Skin of body (tissue), 2 donors: ENCODE measurements around the gene SLC29A2. TPM values are rescaled to one million over a fixed set of nuclear protein-coding genes. Genes with fewer than 3 reads are reported as not detected.

Experiments
- DNase-seq: peaks from one replicate; lab custom pipeline; 2025; lab: John Stamatoyannopoulos, UW
- total RNA-seq: library from RNA; depleted of rRNA; stranded (reverse); fragments of >200 nt; gene quantifications from one replicate; pipeline ENCODE4 v1.2.3, GENCODE V29; 2014

Gene SLC29A2
- total RNA-seq, result 0.89 TPM

- DNase-seq, result peak; percentile 10
These were observed at the start of gene SLC29A2 for GRCh38 chr11:66371627-66372415. Gene SLC29A2 (minus strand): TSS chr11:66371760. CDS start chr11:66371591, 169 bp downstream.

DNA sequence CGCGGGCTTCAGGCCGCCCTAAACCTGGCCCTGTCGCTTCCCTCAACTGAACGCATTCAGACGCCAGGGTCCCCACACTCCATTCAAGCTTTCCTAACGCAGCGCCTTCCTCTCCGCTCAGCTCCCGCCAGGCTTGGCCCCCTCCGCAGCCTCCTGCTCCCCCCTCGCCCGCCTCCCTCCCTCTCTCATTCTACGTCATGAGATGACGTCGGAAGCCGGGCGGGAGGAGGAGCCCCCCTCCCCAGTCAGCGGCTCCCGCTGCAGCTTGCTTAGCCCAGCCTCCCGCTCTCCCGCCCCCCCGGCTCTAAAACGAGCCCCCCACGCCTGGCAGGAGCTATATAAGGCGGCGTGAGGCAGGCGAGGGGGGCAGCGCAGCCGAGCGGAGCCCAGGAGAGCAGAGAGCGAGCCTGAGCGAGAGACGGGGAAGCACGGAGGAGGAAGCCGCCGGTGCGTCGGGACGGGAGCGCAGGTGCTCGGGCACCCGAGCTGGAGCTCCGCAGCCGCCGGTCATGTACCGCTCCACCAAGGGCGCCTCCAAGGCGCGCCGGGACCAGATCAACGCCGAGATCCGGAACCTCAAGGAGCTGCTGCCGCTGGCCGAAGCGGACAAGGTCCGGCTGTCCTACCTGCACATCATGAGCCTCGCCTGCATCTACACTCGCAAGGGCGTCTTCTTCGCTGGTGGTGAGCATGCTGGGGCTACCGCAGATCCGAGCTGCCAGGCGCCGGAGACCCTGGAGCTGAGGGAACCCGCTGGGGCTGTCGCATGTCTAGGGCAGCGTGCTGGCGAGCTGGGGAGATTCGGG is 49.3 kb upstream of the SLC29A2 start, which contains the start of gene NPAS4:
NPAS4 (plus strand) TSS at position 365 of the 806 bp plus-strand sequence; CDS start at position 510, 145 bp downstream.
- no peak for DNase-seq

GRCh38 chr11:66419825-66420224 is 48.3 kb upstream of the SLC29A2 start:
- no peak for DNase-seq

DNA sequence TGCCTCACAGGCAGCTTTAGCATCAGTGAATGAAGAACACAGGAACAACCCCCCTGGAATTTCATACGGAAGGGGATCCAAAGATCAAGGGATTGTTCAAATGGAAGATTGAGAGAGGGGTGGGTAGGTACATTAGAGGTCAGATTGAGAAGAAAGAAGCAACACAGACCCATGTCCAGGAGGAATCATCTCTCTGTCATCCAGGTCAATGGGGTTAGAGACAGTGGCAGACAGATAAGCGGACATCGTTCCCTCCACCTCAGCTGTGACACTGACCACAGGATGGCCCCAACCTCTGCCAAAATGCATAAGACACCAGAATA is 47.4 kb upstream of the SLC29A2 start:
- DNase-seq, result no peak

DNA sequence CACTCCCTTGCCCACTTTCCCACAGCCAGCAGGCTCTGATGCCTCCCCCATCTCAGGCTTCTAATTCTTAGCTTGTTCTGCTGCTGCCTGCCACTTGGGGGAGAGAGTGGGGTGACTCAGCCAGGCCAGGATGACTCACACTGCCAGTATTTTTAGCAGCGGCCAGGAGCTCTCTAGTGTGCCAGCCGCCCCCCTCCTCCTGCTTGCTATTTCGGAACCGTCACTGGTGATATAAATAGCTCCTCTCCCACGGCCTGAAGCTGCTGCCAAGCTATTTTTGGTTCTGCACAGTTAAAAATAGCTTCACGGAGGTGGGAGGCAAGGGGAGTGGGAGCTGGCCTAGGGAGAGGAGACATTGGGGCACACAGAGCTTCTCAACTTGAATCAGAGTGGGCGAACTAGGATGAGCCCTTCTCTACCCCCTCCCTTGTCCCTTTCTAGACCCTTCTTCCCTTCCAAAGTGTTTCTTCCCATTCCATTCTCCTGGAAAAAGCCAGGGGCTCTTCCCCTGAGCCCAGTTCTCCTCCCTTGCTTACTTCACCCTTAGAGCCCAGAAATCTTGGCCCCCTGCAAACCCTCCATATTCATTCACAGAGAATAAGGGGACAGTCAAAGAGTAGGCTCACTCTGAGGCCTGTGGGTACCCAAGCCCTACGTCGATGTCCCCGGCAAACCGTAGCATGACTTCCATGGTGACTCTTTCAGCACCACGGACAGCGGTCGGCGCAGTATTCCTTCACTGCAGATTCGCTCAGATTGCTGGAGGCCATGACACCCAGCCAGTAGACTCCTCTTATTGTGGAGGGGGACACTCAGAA is 46.8 kb upstream of the SLC29A2 start:
- peak; percentile 5 for DNase-seq

GRCh38 chr11:66417000-66417399 is 45.4 kb upstream of the SLC29A2 start:
- no peak for DNase-seq

- no peak for DNase-seq
These were observed 43.9 kb upstream of the SLC29A2 start for GRCh38 chr11:66415423-66415822.

GRCh38 chr11:66414120-66414934 is 42.8 kb upstream of the SLC29A2 start:
- DNase-seq, result no peak

GRCh38 chr11:66413167-66413566 is 41.6 kb upstream of the SLC29A2 start:
- no peak for DNase-seq

GRCh38 chr11:66412110-66412509 is 40.5 kb upstream of the SLC29A2 start:
- no peak for DNase-seq

DNA sequence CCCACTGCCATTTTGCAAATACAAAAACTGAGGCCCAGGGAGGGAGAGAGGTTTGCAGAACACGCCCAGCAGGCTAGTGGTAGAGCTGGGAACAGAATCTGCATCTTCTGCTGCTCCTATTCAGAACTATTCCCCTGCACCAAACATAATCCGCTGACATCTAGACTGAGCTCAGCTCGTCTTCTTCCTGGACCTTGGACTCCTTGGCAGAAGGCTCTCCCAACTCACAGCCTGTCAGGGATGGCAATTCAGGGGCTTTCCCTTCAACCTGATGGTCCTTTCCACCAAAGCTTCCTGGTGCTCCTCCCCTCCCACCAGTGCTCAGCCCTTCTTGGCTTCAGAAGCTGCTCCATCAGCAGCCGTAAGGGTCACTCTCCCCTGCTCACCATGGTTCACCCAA is 39.8 kb upstream of the SLC29A2 start:
- DNase-seq, result no peak

GRCh38 chr11:66410191-66410590 is 38.6 kb upstream of the SLC29A2 start:
- DNase-seq, result no peak

- no peak for DNase-seq
These were observed 37.7 kb upstream of the SLC29A2 start for GRCh38 chr11:66409226-66409625.

DNA sequence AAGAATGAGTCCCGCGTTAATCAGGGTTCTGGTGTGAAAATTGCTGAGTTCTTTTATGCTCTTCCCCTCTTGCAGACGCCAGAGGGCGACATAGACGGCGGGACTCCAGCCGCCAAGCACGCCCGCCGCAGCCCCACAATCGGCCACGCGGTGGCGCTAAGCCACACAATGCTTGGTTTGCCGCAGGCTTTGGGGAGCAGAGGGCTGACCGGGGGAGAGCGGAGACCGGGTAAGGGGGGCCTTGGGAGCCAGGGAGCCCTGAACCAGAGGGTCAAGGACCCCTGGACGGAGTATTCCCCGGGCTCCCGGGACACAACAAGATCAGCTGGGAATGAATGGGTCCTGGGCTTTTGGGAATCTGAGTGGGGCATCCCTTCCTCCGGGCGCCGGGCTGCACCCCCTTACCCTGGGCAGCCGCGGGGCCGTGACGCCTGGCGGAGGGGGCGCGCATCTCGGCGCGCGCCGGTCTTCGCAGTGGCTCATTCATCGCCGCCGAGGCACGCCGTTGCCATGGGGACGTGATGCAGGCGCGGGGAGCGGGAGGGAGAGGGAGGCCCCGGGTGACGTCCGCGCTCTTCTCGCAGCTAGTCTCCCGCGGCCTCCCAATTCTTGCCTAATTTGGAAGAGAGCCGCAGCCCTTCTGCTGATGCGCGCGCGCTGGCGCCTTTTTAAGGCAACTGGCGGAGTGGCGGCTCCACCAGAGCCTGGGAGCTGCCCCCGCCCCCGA is 37.1 kb upstream of the SLC29A2 start:
- peak; percentile 82 for DNase-seq

DNA sequence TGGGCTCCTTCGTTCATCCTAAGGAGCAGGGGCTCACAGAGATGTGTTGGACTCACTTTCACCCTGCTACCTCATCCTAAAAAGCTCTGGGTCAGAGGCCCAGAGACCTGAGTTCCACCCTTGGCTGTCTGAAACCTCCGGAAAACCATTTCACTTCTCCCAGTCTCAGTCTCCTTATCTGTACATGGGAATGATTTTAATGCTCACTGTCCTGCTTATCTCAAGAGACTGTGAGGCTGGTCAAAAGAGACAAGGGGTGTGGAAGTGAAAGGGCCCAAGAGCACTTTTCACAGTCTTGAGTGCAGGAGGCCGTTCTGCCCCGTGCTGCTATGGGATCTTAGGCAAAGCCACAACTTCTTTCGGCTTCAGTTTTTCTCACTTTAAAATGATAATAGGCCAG is 36.1 kb upstream of the SLC29A2 start:
- DNase-seq, result no peak

- DNase-seq, result no peak
These were observed 22.4 kb upstream of the SLC29A2 start for GRCh38 chr11:66393954-66394353.

DNA sequence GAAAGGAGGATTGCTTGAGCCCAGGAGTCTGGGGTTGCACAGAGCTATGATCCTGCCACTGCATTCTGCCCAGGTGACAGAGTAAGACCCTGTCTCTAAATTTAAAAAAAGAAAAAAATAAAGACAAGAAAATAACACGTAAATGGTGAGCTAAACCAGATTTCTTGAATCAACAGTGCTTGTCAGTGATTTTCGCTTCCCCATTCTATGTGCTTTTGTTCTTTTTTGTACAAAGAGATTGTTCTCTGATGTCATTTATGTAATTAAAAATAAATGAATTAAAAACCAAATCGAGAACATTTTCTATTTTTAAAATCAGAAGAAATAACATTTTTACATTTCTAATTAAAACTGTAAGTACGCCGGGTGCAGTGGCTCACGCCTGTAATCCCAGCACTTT is 19.8 kb upstream of the SLC29A2 start:
- no peak for DNase-seq

GRCh38 chr11:66388780-66389386 is 17.3 kb upstream of the SLC29A2 start:
- DNase-seq, result no peak

DNA sequence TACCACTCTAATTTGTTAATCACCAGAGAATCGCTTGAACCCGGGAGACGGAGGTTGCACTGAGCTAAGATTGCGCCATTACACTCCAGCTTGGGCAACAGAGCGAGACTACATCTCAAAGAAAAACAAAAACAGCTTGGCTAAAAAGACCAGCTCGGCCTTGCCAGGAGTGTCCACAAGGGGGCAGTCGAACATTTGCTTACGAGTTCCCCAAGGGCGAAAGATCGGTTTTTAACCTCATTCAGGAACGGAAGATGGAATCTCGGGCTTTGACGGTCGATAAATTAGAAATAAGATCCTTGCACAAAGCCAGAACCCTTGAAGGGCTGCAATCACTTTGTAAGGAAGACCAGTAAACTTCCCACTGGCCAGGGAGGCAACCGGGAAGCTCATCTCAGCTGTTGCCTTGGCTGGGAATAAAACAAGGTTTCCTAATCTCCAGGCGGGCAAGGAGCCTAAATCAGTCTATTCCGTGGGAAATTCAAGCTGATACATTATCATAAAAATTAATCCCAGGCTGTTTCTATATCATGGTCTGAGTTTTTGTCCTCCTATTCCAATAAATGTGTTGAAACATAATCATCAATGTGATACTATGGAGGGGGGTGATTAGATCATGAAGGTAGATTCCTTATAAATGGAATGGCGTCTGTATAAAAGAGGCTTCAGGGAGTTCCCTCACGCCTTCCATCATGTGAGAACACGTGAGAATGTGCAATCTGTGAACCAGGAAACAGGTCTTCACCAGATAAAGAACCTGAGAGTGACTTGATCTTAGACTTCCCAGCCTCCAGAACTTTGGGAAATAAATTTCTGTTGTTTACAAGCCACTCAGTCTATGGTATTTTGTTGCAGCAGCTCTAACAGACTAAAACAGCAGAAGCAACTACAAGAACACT is 14.9 kb upstream of the SLC29A2 start:
- DNase-seq, result peak; percentile 65
